ENCODE data around the gene C5orf58.

Gene C5orf58

GRCh38 chr5:170273968-170274710, 41.4 kb downstream of the C5orf58 start:
- Histone ChIP-seq H3K79me2 (ENCODE audit: low read length) (peaks cover 27% of the 10 kb centered on the region), H3K4me2 (ENCODE audit: low read depth, low read length) (no peak overlapping the region), H3K9ac (ENCODE audit: low read length) (no peak overlapping the region), H3K9me3 (replicated peaks; ENCODE audit: insufficient read depth, low read length) (no peaks in the 10 kb centered on the region), H3K4me1 (ENCODE audit: low read length) (peaks cover 48% of the 10 kb centered on the region), H3K27me3 (replicated peaks; ENCODE audit: insufficient read depth, low read length) (no peaks in the 10 kb centered on the region), H3F3A (ENCODE audit: insufficient read depth, low read length) (peaks cover 31% of the 10 kb centered on the region), H3K9me2 (replicated peaks; ENCODE audit: insufficient read depth, low read length) (no peaks in the 10 kb centered on the region), H2AFZ (ENCODE audit: low read length) (no peak overlapping the region), H3K36me3 (replicated peaks; ENCODE audit: insufficient read depth, low read length) (no peaks in the 10 kb centered on the region; the same call in 1 of the 2 replicates), H3K27ac (ENCODE audit: low read length) (no peak overlapping the region), H4K20me1 (ENCODE audit: insufficient read depth, low read length) (no peaks in the 10 kb centered on the region), H3K4me3 (ENCODE audit: low read length) (no peak overlapping the region)
- TF ChIP-seq EZH2phosphoT487 (IDR thresholded peaks at IDR 0.05; ENCODE audit: low read length): no peak
- TF ChIP-seq, protein P1, sequence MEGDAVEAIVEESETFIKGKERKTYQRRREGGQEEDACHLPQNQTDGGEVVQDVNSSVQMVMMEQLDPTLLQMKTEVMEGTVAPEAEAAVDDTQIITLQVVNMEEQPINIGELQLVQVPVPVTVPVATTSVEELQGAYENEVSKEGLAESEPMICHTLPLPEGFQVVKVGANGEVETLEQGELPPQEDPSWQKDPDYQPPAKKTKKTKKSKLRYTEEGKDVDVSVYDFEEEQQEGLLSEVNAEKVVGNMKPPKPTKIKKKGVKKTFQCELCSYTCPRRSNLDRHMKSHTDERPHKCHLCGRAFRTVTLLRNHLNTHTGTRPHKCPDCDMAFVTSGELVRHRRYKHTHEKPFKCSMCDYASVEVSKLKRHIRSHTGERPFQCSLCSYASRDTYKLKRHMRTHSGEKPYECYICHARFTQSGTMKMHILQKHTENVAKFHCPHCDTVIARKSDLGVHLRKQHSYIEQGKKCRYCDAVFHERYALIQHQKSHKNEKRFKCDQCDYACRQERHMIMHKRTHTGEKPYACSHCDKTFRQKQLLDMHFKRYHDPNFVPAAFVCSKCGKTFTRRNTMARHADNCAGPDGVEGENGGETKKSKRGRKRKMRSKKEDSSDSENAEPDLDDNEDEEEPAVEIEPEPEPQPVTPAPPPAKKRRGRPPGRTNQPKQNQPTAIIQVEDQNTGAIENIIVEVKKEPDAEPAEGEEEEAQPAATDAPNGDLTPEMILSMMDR (IDR thresholded peaks at IDR 0.05; ENCODE audit: low read length): peak; percentile 31
- peak; percentile 30 for DNase-seq

DNA sequence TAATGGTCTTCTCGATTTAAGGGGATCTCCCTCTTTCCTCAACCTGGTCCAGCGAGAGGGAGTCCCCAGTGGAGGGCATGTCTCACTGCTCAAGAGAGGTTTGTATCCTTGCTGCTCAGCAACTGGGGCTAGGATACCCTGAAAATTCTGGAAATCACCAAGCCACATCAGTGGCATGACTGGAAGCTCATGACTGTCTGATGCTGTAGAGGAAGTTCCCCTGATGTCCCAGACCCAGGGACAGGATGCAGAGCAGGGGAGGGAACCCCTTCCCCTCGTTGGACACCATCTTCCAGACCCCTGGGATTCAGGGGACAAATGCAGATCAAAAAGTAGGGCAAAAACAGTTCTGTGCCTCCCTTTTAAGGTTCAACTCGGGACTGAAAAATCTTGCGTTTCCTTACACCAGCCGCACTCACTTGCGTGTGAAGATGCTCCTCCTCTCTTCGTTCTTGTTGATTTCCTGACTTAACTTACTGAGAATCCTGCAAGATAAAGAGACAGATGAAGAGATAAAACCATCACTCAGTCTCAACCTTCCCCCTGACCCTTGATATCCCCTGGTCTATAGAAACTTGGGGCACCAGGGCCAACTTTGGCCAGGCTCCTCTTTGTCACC, 42.7 kb downstream of the C5orf58 start:
- no peak for TF ChIP-seq EZH2 (optimal IDR thresholded peaks at IDR 0.05; ENCODE audit: low read depth, low read length)
- TF ChIP-seq, protein P1 (IDR thresholded peaks at IDR 0.05; ENCODE audit: low read length): no peak
- TF ChIP-seq EZH2phosphoT487 (IDR thresholded peaks at IDR 0.05; ENCODE audit: low read length): no peak
- Histone ChIP-seq H3K4me3 (ENCODE audit: low read length) (no peak overlapping the region), H3K4me2 (ENCODE audit: low read depth, low read length) (no peak overlapping the region), H3K27ac (ENCODE audit: low read length) (no peak overlapping the region; the same call in 1 of the 2 replicates), H3K9ac (ENCODE audit: low read length) (no peak overlapping the region), H2AFZ (ENCODE audit: low read length) (no peak overlapping the region), H3K27me3 (replicated peaks; ENCODE audit: insufficient read depth, low read length) (no peaks in the 10 kb centered on the region), H3K79me2 (ENCODE audit: low read length) (peaks cover 33% of the 10 kb centered on the region), H3F3A (ENCODE audit: insufficient read depth, low read length) (peaks cover 37% of the 10 kb centered on the region), H4K20me1 (ENCODE audit: insufficient read depth, low read length) (no peaks in the 10 kb centered on the region), H3K9me3 (replicated peaks; ENCODE audit: insufficient read depth, low read length) (no peaks in the 10 kb centered on the region), H3K9me2 (replicated peaks; ENCODE audit: insufficient read depth, low read length) (no peaks in the 10 kb centered on the region), H3K4me1 (ENCODE audit: low read length) (peaks cover 54% of the 10 kb centered on the region), H3K36me3 (replicated peaks; ENCODE audit: insufficient read depth, low read length) (no peaks in the 10 kb centered on the region; the same call in 1 of the 2 replicates)
- no peak for DNase-seq

GRCh38 chr5:170276140-170276539, 43.4 kb downstream of the C5orf58 start:
- no peaks in the 10 kb centered on the region for H3K27me3 ChIP-seq (replicated peaks; ENCODE audit: insufficient read depth, low read length)
- peaks cover 39% of the 10 kb centered on the region for H3K79me2 ChIP-seq (ENCODE audit: low read length)
- H3F3A ChIP-seq (ENCODE audit: insufficient read depth, low read length): peaks cover 39% of the 10 kb centered on the region
- peaks cover 58% of the 10 kb centered on the region for H3K4me1 ChIP-seq (ENCODE audit: low read length)
- H3K4me3 ChIP-seq (ENCODE audit: low read length): no peak overlapping the region
- no peaks in the 10 kb centered on the region for H4K20me1 ChIP-seq (ENCODE audit: insufficient read depth, low read length)
- peak overlapping the region; percentile 91; the same call in 1 of the 2 replicates for H3K27ac ChIP-seq (ENCODE audit: low read length)
- no peaks in the 10 kb centered on the region; the same call in 1 of the 2 replicates for H3K36me3 ChIP-seq (replicated peaks; ENCODE audit: insufficient read depth, low read length)
- no peak overlapping the region for H2AFZ ChIP-seq (ENCODE audit: low read length)
- H3K9me3 ChIP-seq (replicated peaks; ENCODE audit: insufficient read depth, low read length): no peaks in the 10 kb centered on the region
- H3K9me2 ChIP-seq (replicated peaks; ENCODE audit: insufficient read depth, low read length): no peaks in the 10 kb centered on the region
- DNase-seq: no peak
- no peak overlapping the region for H3K9ac ChIP-seq (ENCODE audit: low read length)
- TF ChIP-seq, protein P1 (IDR thresholded peaks at IDR 0.05; ENCODE audit: low read length): no peak
- TF ChIP-seq EZH2 (optimal IDR thresholded peaks at IDR 0.05; ENCODE audit: low read depth, low read length): no peak
- no peak overlapping the region; the same call in 1 of the 2 replicates for H3K4me2 ChIP-seq (ENCODE audit: low read depth, low read length)
